Liver (tissue), 9 donors: Measurements from ENCODE around the gene SH3BP2. TPM values are rescaled to one million over a fixed set of nuclear protein-coding genes. Genes with fewer than 3 reads are reported as not detected.

Experiments
- DNase-seq: peaks from one replicate; pipeline ENCODE4 v3.0.0-alpha.2; 2017; ENCODE audit warnings: low spot score
- H3K27ac ChIP-seq, 2 donors: one replicate each; pipeline ENCODE4 v1.7.0; 2013; ENCODE audit warnings: inconsistent platforms in 2 of 2, low read length in 2 of 2, control low read depth in 1 of 2, low read depth in 1 of 2, mild to moderate bottlenecking in 1 of 2
- H3K27me3 ChIP-seq, 4 donors: one replicate each; pipeline versions ENCODE4 v1.6.1 to v1.7.0; 2013; ENCODE audit warnings: low read length in 3 of 4, inconsistent platforms in 1 of 4, mild to moderate bottlenecking in 1 of 4, moderate library complexity in 1 of 4; ENCODE audit not compliant: control insufficient read depth in 4 of 4, insufficient read depth in 4 of 4
- H3K36me3 ChIP-seq, 4 donors: one replicate each; pipeline versions ENCODE4 v1.6.1 to v1.7.0; 2013; ENCODE audit warnings: low read length in 3 of 4, mild to moderate bottlenecking in 3 of 4, low read depth in 1 of 4, moderate library complexity in 1 of 4; ENCODE audit not compliant: control insufficient read depth in 4 of 4, insufficient read depth in 3 of 4
- H3K4me1 ChIP-seq, 4 donors: one replicate each; pipeline versions ENCODE4 v1.6.1 to v1.7.0; 2013; ENCODE audit warnings: low read length in 3 of 4, mild to moderate bottlenecking in 3 of 4, moderate library complexity in 1 of 4; ENCODE audit not compliant: control insufficient read depth in 4 of 4, insufficient read depth in 4 of 4
- H3K4me3 ChIP-seq, 3 donors: one replicate each; pipeline versions ENCODE4 v1.6.1 to v1.7.0; 2013; ENCODE audit warnings: low read length in 3 of 3, control low read depth in 1 of 3, low read depth in 1 of 3, mild to moderate bottlenecking in 1 of 3
- H3K9ac ChIP-seq, 2 donors: one replicate each; pipeline ENCODE4 v1.7.0; 2013; ENCODE audit warnings: low read length in 2 of 2, mild to moderate bottlenecking in 2 of 2, moderate library complexity in 2 of 2, control low read depth in 1 of 2, low read depth in 1 of 2
- H3K9me3 ChIP-seq, 4 donors: one replicate each; pipeline versions ENCODE4 v1.6.1 to v1.7.0; 2013; ENCODE audit warnings: low read length in 3 of 4; ENCODE audit not compliant: control insufficient read depth in 4 of 4
- EGR1 ChIP-seq, 2 donors: IDR thresholded peaks; 2 replicates each; pipeline ENCODE4 v1.6.1; 2016 to 2018; ENCODE audit warnings: antibody characterized with exemption in 2 of 2, low read depth in 2 of 2
- FOXA1 ChIP-seq: IDR thresholded peaks from 2 replicates; pipeline ENCODE4 v1.6.1; 2016; ENCODE audit warnings: antibody characterized with exemption
- FOXA2 ChIP-seq: IDR thresholded peaks from 2 replicates; pipeline ENCODE4 v1.6.1; 2016; ENCODE audit warnings: antibody characterized with exemption
- GABPA ChIP-seq, 2 donors: IDR thresholded peaks in 1 of 2; conservative IDR thresholded peaks in 1 of 2; 2 replicates each; pipeline ENCODE4 v1.6.1; 2016; ENCODE audit warnings: antibody characterized with exemption in 2 of 2, mild to moderate bottlenecking in 1 of 2, moderate library complexity in 1 of 2
- HNF4A ChIP-seq, 2 donors: conservative IDR thresholded peaks; 2 replicates each; pipeline ENCODE4 v1.6.1; 2016; ENCODE audit warnings: antibody characterized with exemption in 2 of 2, mild to moderate bottlenecking in 2 of 2
- HNF4G ChIP-seq: IDR thresholded peaks from 2 replicates; pipeline ENCODE4 v1.6.1; 2016; ENCODE audit warnings: antibody characterized with exemption
- JUND ChIP-seq, 2 donors: IDR thresholded peaks; 2 replicates each; pipeline ENCODE4 v1.6.1; 2016; ENCODE audit warnings: antibody characterized with exemption in 2 of 2
- MAX ChIP-seq: IDR thresholded peaks from 2 replicates; pipeline ENCODE4 v1.6.1; 2016; ENCODE audit warnings: antibody characterized with exemption
- NR2F2 ChIP-seq: IDR thresholded peaks from 2 replicates; pipeline ENCODE4 v1.6.1; 2016; ENCODE audit warnings: antibody characterized with exemption
- RAD21 ChIP-seq, 2 donors: IDR thresholded peaks; 2 replicates each; pipeline ENCODE4 v1.6.1; 2016; ENCODE audit warnings: antibody characterized with exemption in 2 of 2, mild to moderate bottlenecking in 2 of 2
- REST ChIP-seq: IDR thresholded peaks from 2 replicates; pipeline ENCODE4 v1.6.1; 2016; ENCODE audit warnings: antibody characterized with exemption, mild to moderate bottlenecking
- RXRA ChIP-seq, 2 donors: IDR thresholded peaks; 2 replicates each; pipeline ENCODE4 v1.6.1; 2017 to 2018; ENCODE audit warnings: antibody characterized with exemption in 2 of 2, mild to moderate bottlenecking in 1 of 2
- SP1 ChIP-seq: IDR thresholded peaks from 2 replicates; pipeline ENCODE4 v1.6.1; 2018; ENCODE audit warnings: antibody characterized with exemption, mild to moderate bottlenecking
- TAF1 ChIP-seq: conservative IDR thresholded peaks from 2 replicates; pipeline ENCODE4 v1.6.1; 2016; ENCODE audit warnings: antibody characterized with exemption, mild to moderate bottlenecking
- YY1 ChIP-seq: IDR thresholded peaks from 2 replicates; pipeline ENCODE4 v1.6.1; 2016; ENCODE audit warnings: antibody characterized with exemption, mild to moderate bottlenecking
- ZBTB33 ChIP-seq: IDR thresholded peaks from 2 replicates; pipeline ENCODE4 v1.6.1; 2016; ENCODE audit warnings: antibody characterized with exemption
- WGBS: extraction: QIAGEN DNeasy Blood & Tissue Kit; methylation state at CpG from one replicate; pipeline ENCODE4 v1.1.7; 2013; 5-methylcytosine and 5-hydroxymethylcytosine counted together
- polyA plus RNA-seq, 2 donors: library from polyadenylated mRNA; stranded (reverse) in 1 of 2; unstranded in 1 of 2; fragments of 200-250 nt in 1 of 2; fragments of >200 nt in 1 of 2; fragmentation: Nextera tagmentation in 1 of 2; extraction: Ambion mirVana in 1 of 2; gene quantifications; one replicate each; pipeline versions ENCODE4 v1.2.1 to v1.2.3, GENCODE V29; 2013 to 2015
- total RNA-seq, 2 donors: library from RNA; depleted of rRNA; stranded (reverse); fragments of >200 nt; gene quantifications; one replicate each; pipeline ENCODE4 v1.2.3, GENCODE V29; 2014
- TF ChIP-seq, protein P1 (sequence below): IDR thresholded peaks from 2 replicates; pipeline ENCODE4 v1.6.1; 2016; ENCODE audit warnings: antibody characterized with exemption
- TF ChIP-seq, protein P2 (sequence below): fragments of 150-350 bp; IDR thresholded peaks from 2 replicates; pipeline ENCODE4 v1.5.1; 2017; ENCODE audit warnings: improper control_type of control experiment, low read depth, low read length; ENCODE audit not compliant: missing input control
- donor health status: healthy.
- donor health status: healthy.
- donor health status: healthy.
- donor health status: healthy.
- donor health status: healthy.

SH3BP2 gene
- total and polyA plus RNA-seq, 4 donors: 17.9 to 80.2 (median 38.5) TPM

DNA sequence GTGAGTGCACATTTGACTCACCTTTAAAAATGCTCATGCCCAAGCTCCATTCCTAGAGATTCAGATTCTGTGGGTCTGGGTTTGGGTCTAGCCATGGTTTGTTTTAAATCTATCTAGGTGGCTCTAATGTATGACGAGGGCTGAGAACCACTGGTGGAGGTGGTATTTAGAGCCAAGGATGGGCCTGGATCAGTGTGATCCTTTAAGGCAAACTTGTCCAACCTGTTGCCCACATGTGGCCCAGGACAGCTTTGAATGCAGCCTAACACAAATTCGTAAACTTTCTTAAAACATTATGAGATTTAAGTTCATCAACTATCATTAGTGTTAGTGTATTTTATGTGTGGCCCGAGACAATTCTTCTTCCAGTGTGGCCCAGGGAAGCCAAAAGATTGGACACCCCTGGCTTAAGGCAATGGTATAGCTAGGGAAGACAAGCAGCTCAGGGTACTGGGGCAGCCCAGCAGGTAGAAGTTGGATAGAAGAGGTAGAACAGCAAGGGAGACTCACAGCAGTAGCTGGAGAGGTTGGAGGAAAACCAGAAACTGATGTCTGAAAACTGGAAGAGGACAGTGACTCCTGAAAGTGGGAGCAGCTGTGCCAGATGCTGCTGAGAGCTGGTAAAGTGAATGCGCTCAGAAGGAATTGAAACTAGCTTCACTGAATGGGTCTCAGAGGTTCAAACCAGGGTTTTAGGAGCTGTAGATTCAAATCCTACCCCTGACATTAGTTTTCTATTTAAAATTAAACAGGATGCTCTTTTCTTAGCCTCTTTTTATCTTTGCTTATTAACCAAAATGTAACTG lies 68.9 kb downstream of the SH3BP2 start (continued):
- TF ChIP-seq JUND (IDR thresholded peaks at IDR 0.05): no peak
- no peak for TF ChIP-seq EGR1 (IDR thresholded peaks at IDR 0.05; ENCODE audit: low read depth in 2 of 2)
- TF ChIP-seq NR2F2: no peak

DNA sequence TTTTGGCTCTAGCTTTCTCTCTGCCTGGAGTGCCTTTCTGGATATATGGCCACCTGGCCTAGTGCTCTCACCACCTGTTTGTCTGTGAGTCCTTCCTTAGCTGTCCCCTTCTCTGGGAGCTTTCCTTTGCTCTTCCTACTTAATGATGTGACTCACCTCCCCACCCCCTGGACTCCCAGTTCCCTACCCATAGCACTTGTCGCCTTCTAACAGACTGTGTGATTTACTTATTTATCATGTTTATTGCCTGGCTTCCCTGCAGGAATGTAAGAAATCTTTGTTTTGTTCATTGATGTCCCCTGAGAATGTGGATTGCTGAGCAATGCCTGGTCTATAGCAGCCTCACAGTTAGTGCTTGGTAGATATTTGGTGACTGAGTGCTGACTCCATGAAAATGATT lies 69.6 kb downstream of the SH3BP2 start:
- TF ChIP-seq ZBTB33 (no peak), MAX (no peak), RXRA (IDR thresholded peaks at IDR 0.05) (no peak), REST (no peak), YY1 (no peak), RAD21 (IDR thresholded peaks at IDR 0.05) (no peak), SP1 (no peak), JUND (IDR thresholded peaks at IDR 0.05) (no peak), FOXA1 (no peak), HNF4G (no peak), GABPA (IDR thresholded peaks at IDR 0.05 in 1 of 2, conservative IDR thresholded peaks at IDR 0.05 in 1 of 2) (no peak), FOXA2 (no peak), NR2F2 (no peak), TAF1 (no peak), HNF4A (conservative IDR thresholded peaks at IDR 0.05) (no peak), EGR1 (IDR thresholded peaks at IDR 0.05; ENCODE audit: low read depth in 2 of 2) (no peak)
- TF ChIP-seq, protein P1, sequence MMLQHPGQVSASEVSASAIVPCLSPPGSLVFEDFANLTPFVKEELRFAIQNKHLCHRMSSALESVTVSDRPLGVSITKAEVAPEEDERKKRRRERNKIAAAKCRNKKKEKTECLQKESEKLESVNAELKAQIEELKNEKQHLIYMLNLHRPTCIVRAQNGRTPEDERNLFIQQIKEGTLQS: no peak
- TF ChIP-seq, protein P2, sequence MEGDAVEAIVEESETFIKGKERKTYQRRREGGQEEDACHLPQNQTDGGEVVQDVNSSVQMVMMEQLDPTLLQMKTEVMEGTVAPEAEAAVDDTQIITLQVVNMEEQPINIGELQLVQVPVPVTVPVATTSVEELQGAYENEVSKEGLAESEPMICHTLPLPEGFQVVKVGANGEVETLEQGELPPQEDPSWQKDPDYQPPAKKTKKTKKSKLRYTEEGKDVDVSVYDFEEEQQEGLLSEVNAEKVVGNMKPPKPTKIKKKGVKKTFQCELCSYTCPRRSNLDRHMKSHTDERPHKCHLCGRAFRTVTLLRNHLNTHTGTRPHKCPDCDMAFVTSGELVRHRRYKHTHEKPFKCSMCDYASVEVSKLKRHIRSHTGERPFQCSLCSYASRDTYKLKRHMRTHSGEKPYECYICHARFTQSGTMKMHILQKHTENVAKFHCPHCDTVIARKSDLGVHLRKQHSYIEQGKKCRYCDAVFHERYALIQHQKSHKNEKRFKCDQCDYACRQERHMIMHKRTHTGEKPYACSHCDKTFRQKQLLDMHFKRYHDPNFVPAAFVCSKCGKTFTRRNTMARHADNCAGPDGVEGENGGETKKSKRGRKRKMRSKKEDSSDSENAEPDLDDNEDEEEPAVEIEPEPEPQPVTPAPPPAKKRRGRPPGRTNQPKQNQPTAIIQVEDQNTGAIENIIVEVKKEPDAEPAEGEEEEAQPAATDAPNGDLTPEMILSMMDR: no peak
- Histone ChIP-seq H3K9me3 (no peaks in the 10 kb centered on the region), H3K9ac (no peak overlapping the region), H3K36me3 (no peaks in the 10 kb centered on the region), H3K4me3 (no peak overlapping the region), H3K4me1 (peaks cover 13 to 59% (median 54%) of the 10 kb centered on the region in 4 donors), H3K27me3 (no peaks in the 10 kb centered on the region), H3K27ac (peak overlapping the region in 1 of 2 donors; percentile 8)
- 70% methylated on average over 1 of the region's 1 CpG for WGBS
- no peak for DNase-seq
